Measurements from ENCODE around the gene PAX5. TPM values are rescaled to one million over a fixed set of nuclear protein-coding genes. Genes with fewer than 3 reads are reported as not detected.

PAX5 gene
- total RNA-seq (2016; rRNA removed; fragmentation: Illumina TruSeq; extraction: Trizol) (not detected in 2 replicates), polyA plus RNA-seq (2011; rRNA removed) (not detected in 2 replicates), polyA minus RNA-seq (2011; rRNA and poly(A)+ RNA removed; ENCODE audit: low replicate concordance) (0.02 TPM in 1 of 2 replicates, not detected in the other), Bru-seq, nascent RNA (percentile 10 among the genes with signal in this experiment), BruChase-seq, experiment 1, labeled RNA remaining after a 6-hour chase (percentile 7 among the genes with signal in this experiment), BruChase-seq, experiment 2, labeled RNA remaining after a 2-hour chase (percentile 14 among the genes with signal in this experiment)
- not detected in 2 replicates for total RNA-seq (2016; cell fraction: cytosol; rRNA removed; fragmentation: Illumina TruSeq; extraction: Trizol; ENCODE audit: low read depth)
- total RNA-seq (2016; cell fraction: insoluble cytoplasmic fraction; rRNA removed; fragmentation: Illumina TruSeq; extraction: Trizol): not detected in 2 replicates
- total RNA-seq (2016; cell fraction: membrane; rRNA removed; fragmentation: Illumina TruSeq; extraction: Trizol): not detected in 2 replicates
- not detected in 2 replicates for total RNA-seq (2016; cell fraction: nucleus; rRNA removed; fragmentation: Illumina TruSeq; extraction: Trizol)
- polyA plus RNA-seq (2011; cell fraction: cytosol; rRNA removed): not detected in 2 replicates
- polyA plus RNA-seq (2011; cell fraction: nucleus; rRNA removed): 0.02 and 0.11 TPM in 2 replicates
- polyA plus RNA-seq (2012): not detected in 2 replicates
- polyA plus RNA-seq (2016; cell fraction: cytosol; fragmentation: Illumina TruSeq; extraction: Trizol; ENCODE audit: low read depth): not detected in 2 replicates
- polyA plus RNA-seq (2016; cell fraction: insoluble cytoplasmic fraction; fragmentation: Illumina TruSeq; extraction: Trizol; ENCODE audit: low read depth): not detected in 2 replicates
- polyA plus RNA-seq (2016; cell fraction: membrane; fragmentation: Illumina TruSeq; extraction: Trizol; ENCODE audit: low read depth): not detected in 2 replicates
- polyA plus RNA-seq (2016; cell fraction: nucleus; fragmentation: Illumina TruSeq; extraction: Trizol; ENCODE audit: insufficient read depth, low read depth): not detected in 2 replicates
- not detected in 2 replicates for polyA minus RNA-seq (2011; cell fraction: cytosol; rRNA and poly(A)+ RNA removed)
- not detected in 2 replicates for polyA minus RNA-seq (2011; cell fraction: nucleus; rRNA and poly(A)+ RNA removed)
- long read RNA-seq, experiment 1: 0 reads
- long read RNA-seq, experiment 2: 0 reads

GRCh38 chr9:37033682-37034304 is at the start of gene PAX5:
TSS of gene PAX5 (minus strand) at chr9:37034268. CDS start at chr9:37034031, 237 bp downstream.
- no peak for DNase-seq (ENCODE audit: low spot score)
- H3K4me2 ChIP-seq (ENCODE audit: low read depth, low read length): peak within 1 kb of the TSS; percentile 71
- H3K4me1 ChIP-seq (ENCODE audit: insufficient read depth, low read length): peaks cover 19% of the 10 kb centered on the region
- 47% methylated on average over 23 of the region's 27 CpGs for WGBS (ENCODE audit: low lambda C conversion rate)
- no peak for ATAC-seq
- TF ChIP-seq NONO (IDR thresholded peaks at IDR 0.05) (no peak), NONO (CRISPR knock-in tag; conservative IDR thresholded peaks at IDR 0.05) (no peak), RXRB (CRISPR knock-in tag; IDR thresholded peaks at IDR 0.05; ENCODE audit: borderline replicate concordance) (no peak), GZF1 (CRISPR knock-in tag; IDR thresholded peaks at IDR 0.05) (no peak), ZNF33A (CRISPR knock-in tag; IDR thresholded peaks at IDR 0.05; ENCODE audit: borderline replicate concordance) (no peak), TFDP1 (CRISPR knock-in tag; IDR thresholded peaks at IDR 0.05; ENCODE audit: borderline replicate concordance) (no peak), RFX5 (IDR thresholded peaks at IDR 0.05; ENCODE audit: low read depth, low read length) (no peak), HDAC6 (IDR thresholded peaks at IDR 0.05; ENCODE audit: low read depth, low read length) (no peak), TCF12 (IDR thresholded peaks at IDR 0.05) (no peak), TCF12 (CRISPR knock-in tag; IDR thresholded peaks at IDR 0.05) (no peak), UBTF (CRISPR knock-in tag; IDR thresholded peaks at IDR 0.05) (no peak), PATZ1 (CRISPR knock-in tag; IDR thresholded peaks at IDR 0.05) (no peak)
- H3K4me3 ChIP-seq (replicated peaks in 1 of 3; ENCODE audit: insufficient read depth in 1 of 3, low read depth in 2 of 3, low read length in 3 of 3): peak within 1 kb of the TSS in 2 of 3 experiments; percentile 37 to 54; a peak in 3 of 6 replicates
- H3K9me3 ChIP-seq (ENCODE audit: low read length): no peaks in the 10 kb centered on the region
- H3K27me3 ChIP-seq (ENCODE audit: control insufficient read depth in 1 of 2, insufficient read depth in 2 of 2, low read length in 2 of 2): peaks cover 6 to 85% of the 10 kb centered on the region in 2 experiments
- no peaks in the 10 kb centered on the region for H4K20me1 ChIP-seq (ENCODE audit: insufficient read depth, low read length)
- ChIA-PET CTCF (ENCODE audit: low intra/inter-chr PET ratio, low total read pairs) (no interaction called here), POLR2A (no interaction called here)
- H3K9ac ChIP-seq (ENCODE audit: insufficient read depth, low read depth, low read length): no peak within 1 kb of the TSS
- H3K79me2 ChIP-seq (ENCODE audit: insufficient read depth, low read length): no peaks in the 10 kb centered on the region
- no peak within 1 kb of the TSS for H2AFZ ChIP-seq (ENCODE audit: low read length)
- no peaks in the 10 kb centered on the region for H3K36me3 ChIP-seq (replicated peaks in 1 of 2; ENCODE audit: control insufficient read depth in 1 of 2, insufficient read depth in 2 of 2, low read length in 2 of 2)
- H3K27ac ChIP-seq (ENCODE audit: extremely low read length, insufficient read depth, low read length): no peak within 1 kb of the TSS
- no peak for FAIRE-seq
- in situ Hi-C loops (cut with HindIII; ENCODE audit: extremely low pct_ligation_motif_present, low pct_unique_long_range_greater_than_20kb) (no loop called here), intact Hi-C loops (cut with micrococcal nuclease; ENCODE audit: unreplicated experiment) (no loop called here)
- BruUV-seq (replicated peaks): no TSS peak

All from HepG2 (cell line).